ENCODE measurements around the gene WDR86.

Gene WDR86

GRCh38 chr7:151339651-151340382 is 70.0 kb downstream of the WDR86 start:
- H3K27me3 ChIP-seq (ENCODE audit: control insufficient read depth, insufficient read depth, low read length, poor library complexity, severe bottlenecking) = no peaks in the 10 kb centered on the region
- no peaks in the 10 kb centered on the region for H3K36me3 ChIP-seq (ENCODE audit: control insufficient read depth, insufficient read depth, low read length)
- no peak overlapping the region for H3K27ac ChIP-seq (ENCODE audit: insufficient read depth, low read depth, low read length, poor library complexity, severe bottlenecking)
- H3K4me3 ChIP-seq (ENCODE audit: insufficient read depth, low read depth, low read length) = no peak overlapping the region
- 91 to 92% methylated on average over 7 of the region's 7 CpGs for WGBS, 2 experiments
- H3K9me3 ChIP-seq (ENCODE audit: control insufficient read depth, low read length) = no peaks in the 10 kb centered on the region
- no peaks in the 10 kb centered on the region for H3K4me1 ChIP-seq (ENCODE audit: control insufficient read depth, insufficient read depth, low read length)

- no peaks in the 10 kb centered on the region for H3K4me1 ChIP-seq (ENCODE audit: control insufficient read depth, insufficient read depth, low read length)
- H3K36me3 ChIP-seq (ENCODE audit: control insufficient read depth, insufficient read depth, low read length) = no peaks in the 10 kb centered on the region
- no peak overlapping the region for H3K27ac ChIP-seq (ENCODE audit: insufficient read depth, low read depth, low read length, poor library complexity, severe bottlenecking)
- H3K9me3 ChIP-seq (ENCODE audit: control insufficient read depth, low read length) = no peaks in the 10 kb centered on the region
- H3K4me3 ChIP-seq (ENCODE audit: insufficient read depth, low read depth, low read length) = no peak overlapping the region
- WGBS, 2 experiments = 92 to 94% methylated on average over 3 of the region's 3 CpGs
- H3K27me3 ChIP-seq (ENCODE audit: control insufficient read depth, insufficient read depth, low read length, poor library complexity, severe bottlenecking) = no peaks in the 10 kb centered on the region
Measured at GRCh38 chr7:151338809-151339208, 71.0 kb downstream of the WDR86 start.

- no peaks in the 10 kb centered on the region for H3K27me3 ChIP-seq (ENCODE audit: control insufficient read depth, insufficient read depth, low read length, poor library complexity, severe bottlenecking)
- WGBS, 2 experiments = 94 to 96% methylated on average over 2 of the region's 2 CpGs
- H3K4me3 ChIP-seq (ENCODE audit: insufficient read depth, low read depth, low read length) = no peak overlapping the region
- no peaks in the 10 kb centered on the region for H3K36me3 ChIP-seq (ENCODE audit: control insufficient read depth, insufficient read depth, low read length)
- H3K4me1 ChIP-seq (ENCODE audit: control insufficient read depth, insufficient read depth, low read length) = no peaks in the 10 kb centered on the region
- no peak overlapping the region for H3K27ac ChIP-seq (ENCODE audit: insufficient read depth, low read depth, low read length, poor library complexity, severe bottlenecking)
- no peaks in the 10 kb centered on the region for H3K9me3 ChIP-seq (ENCODE audit: control insufficient read depth, low read length)
Measured at GRCh38 chr7:151337346-151337745, 72.5 kb downstream of the WDR86 start.

- WGBS, 2 experiments = 92 to 93% methylated on average over 12 of the region's 12 CpGs
Measured at GRCh38 chr7:151336027-151336708, 73.7 kb downstream of the WDR86 start.

GRCh38 chr7:151334628-151335027 is 75.2 kb downstream of the WDR86 start:
- Histone ChIP-seq H3K9me3 (ENCODE audit: control insufficient read depth, low read length) (no peaks in the 10 kb centered on the region), H3K36me3 (ENCODE audit: control insufficient read depth, insufficient read depth, low read length) (no peaks in the 10 kb centered on the region), H3K4me1 (ENCODE audit: control insufficient read depth, insufficient read depth, low read length) (no peaks in the 10 kb centered on the region), H3K27me3 (ENCODE audit: control insufficient read depth, insufficient read depth, low read length, poor library complexity, severe bottlenecking) (no peaks in the 10 kb centered on the region), H3K27ac (ENCODE audit: insufficient read depth, low read depth, low read length, poor library complexity, severe bottlenecking) (no peak overlapping the region), H3K4me3 (ENCODE audit: insufficient read depth, low read depth, low read length) (no peak overlapping the region)
- 89 to 92% methylated on average over 1 of the region's 1 CpG for WGBS, 2 experiments

More at GRCh38 chr7:151336027-151336708, 73.7 kb downstream of the WDR86 start:
- H3K9me3 ChIP-seq (ENCODE audit: control insufficient read depth, low read length) = no peaks in the 10 kb centered on the region
- H3K4me1 ChIP-seq (ENCODE audit: control insufficient read depth, insufficient read depth, low read length) = no peaks in the 10 kb centered on the region
- no peak overlapping the region for H3K27ac ChIP-seq (ENCODE audit: insufficient read depth, low read depth, low read length, poor library complexity, severe bottlenecking)
- H3K36me3 ChIP-seq (ENCODE audit: control insufficient read depth, insufficient read depth, low read length) = no peaks in the 10 kb centered on the region
- H3K27me3 ChIP-seq (ENCODE audit: control insufficient read depth, insufficient read depth, low read length, poor library complexity, severe bottlenecking) = no peaks in the 10 kb centered on the region
- no peak overlapping the region for H3K4me3 ChIP-seq (ENCODE audit: insufficient read depth, low read depth, low read length)

All from ectodermal cell (in vitro differentiated cells).